ENCODE measurements around the gene LRRC46. TPM values are rescaled to one million over a fixed set of nuclear protein-coding genes. Genes with fewer than 3 reads are reported as not detected.
A peak's percentile ranks its signal among the peaks of the same experiment; 100 is the strongest.

Gene LRRC46
- total RNA-seq, 1 donor from 2014 or later = 0.63 TPM

GRCh38 chr17:47806026-47806912, 25.2 kb upstream of the LRRC46 start:
- Histone ChIP-seq H3K36me3 (peaks cover 34% of the 10 kb centered on the region), H3K4me1 (peaks cover 10% of the 10 kb centered on the region), H3K27ac (replicated peaks) (peak overlapping the region; percentile 36), H3K9me3 (replicated peaks) (no peaks in the 10 kb centered on the region), H3K27me3 (ENCODE audit: low read depth) (no peaks in the 10 kb centered on the region), H3K4me3 (no peak overlapping the region)
- intact Hi-C loops (cut with micrococcal nuclease) = no loop called here
- no peak for TF ChIP-seq CTCF (IDR thresholded peaks at IDR 0.05; ENCODE audit: borderline replicate concordance)
- no peak for DNase-seq

GRCh38 chr17:47806913-47807255, 24.6 kb upstream of the LRRC46 start:
- H3K36me3 ChIP-seq = peaks cover 34% of the 10 kb centered on the region
- no peaks in the 10 kb centered on the region for H3K9me3 ChIP-seq (replicated peaks)
- no peaks in the 10 kb centered on the region for H3K27me3 ChIP-seq (ENCODE audit: low read depth)
- H3K4me3 ChIP-seq = no peak overlapping the region
- intact Hi-C loops (cut with micrococcal nuclease) = no loop called here
- DNase-seq = no peak
- TF ChIP-seq CTCF (IDR thresholded peaks at IDR 0.05; ENCODE audit: borderline replicate concordance) = no peak
- H3K27ac ChIP-seq (replicated peaks) = no peak overlapping the region
- H3K4me1 ChIP-seq = peaks cover 10% of the 10 kb centered on the region

- Histone ChIP-seq H3K27ac (replicated peaks) (no peak overlapping the region), H3K36me3 (peaks cover 34% of the 10 kb centered on the region)
- intact Hi-C loops (cut with micrococcal nuclease) = no loop called here
These were observed 24.0 kb upstream of the LRRC46 start for GRCh38 chr17:47807421-47807820.

GRCh38 chr17:47808036-47808829, 23.2 kb upstream of the LRRC46 start:
- H3K4me1 ChIP-seq = peaks cover 10% of the 10 kb centered on the region
- no peaks in the 10 kb centered on the region for H3K27me3 ChIP-seq (ENCODE audit: low read depth)
- intact Hi-C loops (cut with micrococcal nuclease) = no loop called here
- no peak overlapping the region for H3K27ac ChIP-seq (replicated peaks)
- no peak overlapping the region for H3K4me3 ChIP-seq
- TF ChIP-seq CTCF (IDR thresholded peaks at IDR 0.05; ENCODE audit: borderline replicate concordance) = no peak
- no peaks in the 10 kb centered on the region for H3K9me3 ChIP-seq (replicated peaks)
- peaks cover 42% of the 10 kb centered on the region for H3K36me3 ChIP-seq
- no peak for DNase-seq

More at GRCh38 chr17:47807421-47807820, 24.0 kb upstream of the LRRC46 start:
- no peak for TF ChIP-seq CTCF (IDR thresholded peaks at IDR 0.05; ENCODE audit: borderline replicate concordance)
- no peak overlapping the region for H3K4me3 ChIP-seq
- peaks cover 10% of the 10 kb centered on the region for H3K4me1 ChIP-seq
- DNase-seq = no peak
- no peaks in the 10 kb centered on the region for H3K9me3 ChIP-seq (replicated peaks)
- H3K27me3 ChIP-seq (ENCODE audit: low read depth) = no peaks in the 10 kb centered on the region

- intact Hi-C loops (cut with micrococcal nuclease) = no loop called here
- Histone ChIP-seq H3K4me3 (no peak overlapping the region), H3K27ac (replicated peaks) (no peak overlapping the region), H3K4me1 (peaks cover 10% of the 10 kb centered on the region), H3K9me3 (replicated peaks) (no peaks in the 10 kb centered on the region), H3K36me3 (peaks cover 49% of the 10 kb centered on the region), H3K27me3 (ENCODE audit: low read depth) (no peaks in the 10 kb centered on the region)
- TF ChIP-seq CTCF (IDR thresholded peaks at IDR 0.05; ENCODE audit: borderline replicate concordance) = no peak
- no peak for DNase-seq
These were observed 22.5 kb upstream of the LRRC46 start for GRCh38 chr17:47808830-47809480.
